Measurements from ENCODE around the gene NHLH1. TPM values are rescaled to one million over a fixed set of nuclear protein-coding genes. Genes with fewer than 3 reads are reported as not detected.

The NHLH1 gene
- total and polyA plus RNA-seq, 2 of the 13 experiments (the other 11 are each of a cell fraction or from before 2014, with no cell fraction given), result 0.11 to 0.57 TPM

GRCh38 chr1:160413716-160414115 lies 46.8 kb downstream of the NHLH1 start:
- ATAC-seq, result no peak
- Histone ChIP-seq H3K27ac (ENCODE audit: extremely low read length, insufficient read depth, low read length) (no peak overlapping the region), H3K9ac (ENCODE audit: insufficient read depth, low read depth, low read length) (no peak overlapping the region), H3K36me3 (replicated peaks in 1 of 2; ENCODE audit: control insufficient read depth in 1 of 2, insufficient read depth in 2 of 2, low read length in 2 of 2) (no peaks in the 10 kb centered on the region), H3K9me3 (ENCODE audit: low read length) (no peaks in the 10 kb centered on the region), H3K79me2 (ENCODE audit: insufficient read depth, low read length) (no peaks in the 10 kb centered on the region), H3K27me3 (ENCODE audit: control insufficient read depth in 1 of 2, insufficient read depth in 2 of 2, low read length in 2 of 2) (peaks cover 5 to 39% of the 10 kb centered on the region in 2 experiments), H4K20me1 (ENCODE audit: insufficient read depth, low read length) (no peaks in the 10 kb centered on the region), H3K4me1 (ENCODE audit: insufficient read depth, low read length) (no peaks in the 10 kb centered on the region), H2AFZ (ENCODE audit: low read length) (no peak overlapping the region), H3K4me2 (ENCODE audit: low read depth, low read length) (no peak overlapping the region), H3K4me3 (replicated peaks in 1 of 3; ENCODE audit: insufficient read depth in 1 of 3, low read depth in 2 of 3, low read length in 3 of 3) (no peak overlapping the region)
- POLR2A ChIA-PET, result no interaction called here
- no peak for FAIRE-seq
- WGBS (ENCODE audit: low lambda C conversion rate), result 14% methylated on average over 3 of the region's 3 CpGs
- no peak for DNase-seq (ENCODE audit: low spot score)
- TF ChIP-seq ZNF740 (CRISPR knock-in tag; IDR thresholded peaks at IDR 0.05) (no peak), ZMAT3 (CRISPR knock-in tag; conservative IDR thresholded peaks at IDR 0.05) (no peak), ZNF816 (CRISPR knock-in tag; IDR thresholded peaks at IDR 0.05; ENCODE audit: borderline replicate concordance) (no peak), ZNF350 (CRISPR knock-in tag; IDR thresholded peaks at IDR 0.05; ENCODE audit: borderline replicate concordance, low read depth) (no peak), EEA1 (CRISPR knock-in tag; IDR thresholded peaks at IDR 0.05; ENCODE audit: borderline replicate concordance) (no peak)
- BruUV-seq (replicated peaks), result no TSS peak
- intact Hi-C loops (cut with micrococcal nuclease; ENCODE audit: unreplicated experiment) (no loop called here), in situ Hi-C loops (cut with HindIII; ENCODE audit: extremely low pct_ligation_motif_present, low pct_unique_long_range_greater_than_20kb) (no loop called here)
- CTCF ChIA-PET (ENCODE audit: low intra/inter-chr PET ratio, low total read pairs), result no interaction called here

- CTCF ChIA-PET (ENCODE audit: low intra/inter-chr PET ratio, low total read pairs), result no interaction called here
- WGBS (ENCODE audit: low lambda C conversion rate), result 23% methylated on average over 2 of the region's 2 CpGs
- no peak for ATAC-seq
Observed at GRCh38 chr1:160414881-160415280, 48.0 kb downstream of the NHLH1 start.

More at GRCh38 chr1:160414881-160415280, 48.0 kb downstream of the NHLH1 start:
- H3K36me3 ChIP-seq (replicated peaks in 1 of 2; ENCODE audit: control insufficient read depth in 1 of 2, insufficient read depth in 2 of 2, low read length in 2 of 2), result no peaks in the 10 kb centered on the region
- no peak overlapping the region for H2AFZ ChIP-seq (ENCODE audit: low read length)
- FAIRE-seq, result no peak
- no peak for DNase-seq (ENCODE audit: low spot score)
- no peak overlapping the region for H3K4me3 ChIP-seq (replicated peaks in 1 of 3; ENCODE audit: insufficient read depth in 1 of 3, low read depth in 2 of 3, low read length in 3 of 3)
- BruUV-seq (replicated peaks), result no TSS peak
- H3K79me2 ChIP-seq (ENCODE audit: insufficient read depth, low read length), result no peaks in the 10 kb centered on the region
- H3K9ac ChIP-seq (ENCODE audit: insufficient read depth, low read depth, low read length), result no peak overlapping the region
- intact Hi-C loops (cut with micrococcal nuclease; ENCODE audit: unreplicated experiment), result no loop called here
- no peaks in the 10 kb centered on the region for H3K9me3 ChIP-seq (ENCODE audit: low read length)
- H3K27ac ChIP-seq (ENCODE audit: extremely low read length, insufficient read depth, low read length), result no peak overlapping the region
- H3K27me3 ChIP-seq (ENCODE audit: control insufficient read depth in 1 of 2, insufficient read depth in 2 of 2, low read length in 2 of 2), result peaks cover 3 to 28% of the 10 kb centered on the region in 2 experiments; a peak in 4 of 5 replicates
- TF ChIP-seq NKX3-1 (CRISPR knock-in tag; IDR thresholded peaks at IDR 0.05) (no peak), KDM1A (CRISPR knock-in tag; IDR thresholded peaks at IDR 0.05) (no peak), TEAD2 (CRISPR knock-in tag; IDR thresholded peaks at IDR 0.05) (no peak)
- in situ Hi-C loops (cut with HindIII; ENCODE audit: extremely low pct_ligation_motif_present, low pct_unique_long_range_greater_than_20kb), result no loop called here
- H4K20me1 ChIP-seq (ENCODE audit: insufficient read depth, low read length), result no peaks in the 10 kb centered on the region
- POLR2A ChIA-PET, result no interaction called here
- no peak overlapping the region for H3K4me2 ChIP-seq (ENCODE audit: low read depth, low read length)
- no peaks in the 10 kb centered on the region for H3K4me1 ChIP-seq (ENCODE audit: insufficient read depth, low read length)
